HG02623 (cell line): ENCODE results near the gene HPN.

Experiments
- ATAC-seq: cut with Tn5 transposase; IDR thresholded peaks from one replicate; pipeline ENCODE4 v1.9.1; 2021; ENCODE audit warnings: moderate library complexity; ENCODE audit not compliant: unreplicated experiment

The HPN gene

GRCh38 chr19:35080613-35081170, 39.2 kb downstream of the HPN start:
- no peak for ATAC-seq

- ATAC-seq, result no peak
Measured at GRCh38 chr19:35081201-35081600, 39.7 kb downstream of the HPN start.

GRCh38 chr19:35083691-35084508, 42.4 kb downstream of the HPN start:
- ATAC-seq, result no peak

- ATAC-seq, result no peak
Measured at GRCh38 chr19:35084509-35084762, 42.9 kb downstream of the HPN start.

GRCh38 chr19:35085947-35086346, 44.4 kb downstream of the HPN start:
- ATAC-seq, result no peak

GRCh38 chr19:35086455-35086854, 44.9 kb downstream of the HPN start:
- no peak for ATAC-seq

- ATAC-seq, result no peak
Measured at GRCh38 chr19:35087393-35087792, 45.9 kb downstream of the HPN start.

- ATAC-seq, result no peak
Measured at GRCh38 chr19:35088131-35088913, 46.8 kb downstream of the HPN start.

- ATAC-seq, result no peak
Measured at GRCh38 chr19:35089554-35089953, 48.0 kb downstream of the HPN start.

GRCh38 chr19:35090160-35090505, 48.6 kb downstream of the HPN start:
- ATAC-seq, result no peak

- ATAC-seq, result no peak
Measured at GRCh38 chr19:35090506-35091214, 49.1 kb downstream of the HPN start.

GRCh38 chr19:35093430-35093829, 51.9 kb downstream of the HPN start:
- ATAC-seq, result no peak

- no peak for ATAC-seq
Measured at GRCh38 chr19:35093941-35094647, 52.6 kb downstream of the HPN start.

GRCh38 chr19:35094656-35095055, 53.1 kb downstream of the HPN start:
- no peak for ATAC-seq

GRCh38 chr19:35095667-35096368, 54.3 kb downstream of the HPN start:
- no peak for ATAC-seq

- no peak for ATAC-seq
Measured at GRCh38 chr19:35098413-35099049, 57.0 kb downstream of the HPN start.

GRCh38 chr19:35099155-35099896, 57.8 kb downstream of the HPN start:
- ATAC-seq, result no peak

GRCh38 chr19:35099897-35100275, 58.4 kb downstream of the HPN start:
- no peak for ATAC-seq
